ENCODE results near the gene APBA2.
A peak's percentile ranks its signal among the peaks of the same experiment; 100 is the strongest.

Gene APBA2

GRCh38 chr15:29107971-29108645, 222.3 kb downstream of the APBA2 start:
- Histone ChIP-seq H3K4me3 (ENCODE audit: low read length) (no peak overlapping the region), H3K4me1 (ENCODE audit: control insufficient read depth, insufficient read depth, low read length) (0 out of 2 replicates have a peak, but pooled peaks cover under 1% of the 10 kb centered on the region), H3K36me3 (ENCODE audit: control insufficient read depth, insufficient read depth, low read length) (no peaks in the 10 kb centered on the region), H3K27ac (ENCODE audit: low read length) (no peak overlapping the region), H3K9me3 (ENCODE audit: control insufficient read depth, insufficient read depth, low read length) (no peaks in the 10 kb centered on the region), H3K27me3 (ENCODE audit: control insufficient read depth, insufficient read depth, low read length) (no peaks in the 10 kb centered on the region)
- WGBS (ENCODE audit: insufficient coverage, insufficient read length), result no CpG with 5 or more reads among the region's 15 CpGs
- DNase-seq (ENCODE audit: low read depth, low spot score), result no peak

DNA sequence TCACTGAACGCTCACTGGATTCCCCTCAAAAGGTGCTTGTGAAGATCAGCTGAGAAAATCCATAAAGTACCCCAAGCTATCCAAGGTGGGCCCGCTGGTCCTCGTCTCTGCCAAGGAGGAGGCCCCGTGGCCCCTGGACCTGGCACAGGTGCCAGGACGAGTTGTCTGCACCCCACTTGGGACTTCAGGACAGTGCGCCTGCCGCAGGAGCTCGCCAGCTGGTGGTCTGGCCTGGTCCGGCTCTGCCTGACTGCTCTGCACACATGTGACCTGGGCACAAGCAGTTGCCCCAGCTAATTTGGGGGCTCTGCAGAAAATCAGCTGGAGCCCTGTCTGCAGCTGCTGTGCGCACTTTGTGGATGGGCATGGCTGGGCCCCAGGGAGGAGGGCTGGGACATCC, 224.0 kb downstream of the APBA2 start:
- Histone ChIP-seq H3K27me3 (ENCODE audit: control insufficient read depth, insufficient read depth, low read length) (no peaks in the 10 kb centered on the region), H3K4me3 (ENCODE audit: low read length) (no peak overlapping the region), H3K27ac (ENCODE audit: low read length) (no peak overlapping the region), H3K36me3 (ENCODE audit: control insufficient read depth, insufficient read depth, low read length) (no peaks in the 10 kb centered on the region), H3K9me3 (ENCODE audit: control insufficient read depth, insufficient read depth, low read length) (no peaks in the 10 kb centered on the region), H3K4me1 (ENCODE audit: control insufficient read depth, insufficient read depth, low read length) (peaks cover 5% of the 10 kb centered on the region)
- no peak for DNase-seq (ENCODE audit: low read depth, low spot score)
- WGBS (ENCODE audit: insufficient coverage, insufficient read length), result no CpG with 5 or more reads among the region's 10 CpGs

DNA sequence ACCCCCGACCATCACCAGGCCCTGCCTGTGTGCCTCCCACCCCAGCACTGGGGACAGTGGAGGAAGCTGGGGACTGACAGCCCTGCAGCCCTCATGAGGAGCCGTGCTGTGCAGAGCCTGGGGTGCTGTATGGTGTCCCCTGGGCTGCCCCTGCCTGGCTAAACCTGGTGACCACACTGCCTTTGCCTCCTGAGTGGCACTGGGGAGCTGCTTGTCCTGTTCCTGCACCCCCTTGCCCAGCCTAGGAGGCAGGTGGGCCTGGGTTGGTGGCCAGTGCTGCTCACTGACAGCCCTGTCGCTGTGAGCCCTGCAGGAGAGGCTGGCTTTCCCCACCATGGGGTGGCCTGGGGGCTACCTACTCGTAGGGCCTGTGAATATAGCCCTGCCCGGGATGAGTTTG, 224.4 kb downstream of the APBA2 start:
- Histone ChIP-seq H3K27me3 (ENCODE audit: control insufficient read depth, insufficient read depth, low read length) (no peaks in the 10 kb centered on the region), H3K36me3 (ENCODE audit: control insufficient read depth, insufficient read depth, low read length) (no peaks in the 10 kb centered on the region), H3K27ac (ENCODE audit: low read length) (no peak overlapping the region), H3K4me1 (ENCODE audit: control insufficient read depth, insufficient read depth, low read length) (peaks cover 6% of the 10 kb centered on the region), H3K4me3 (ENCODE audit: low read length) (no peak overlapping the region), H3K9me3 (ENCODE audit: control insufficient read depth, insufficient read depth, low read length) (no peaks in the 10 kb centered on the region)
- DNase-seq (ENCODE audit: low read depth, low spot score), result no peak
- no CpG with 5 or more reads among the region's 5 CpGs for WGBS (ENCODE audit: insufficient coverage, insufficient read length)

GRCh38 chr15:29110733-29111132, 225.0 kb downstream of the APBA2 start:
- Histone ChIP-seq H3K36me3 (ENCODE audit: control insufficient read depth, insufficient read depth, low read length) (no peaks in the 10 kb centered on the region), H3K4me1 (ENCODE audit: control insufficient read depth, insufficient read depth, low read length) (peaks cover 6% of the 10 kb centered on the region), H3K27me3 (ENCODE audit: control insufficient read depth, insufficient read depth, low read length) (no peaks in the 10 kb centered on the region), H3K9me3 (ENCODE audit: control insufficient read depth, insufficient read depth, low read length) (no peaks in the 10 kb centered on the region), H3K27ac (ENCODE audit: low read length) (no peak overlapping the region), H3K4me3 (ENCODE audit: low read length) (no peak overlapping the region)
- WGBS (ENCODE audit: insufficient coverage, insufficient read length), result no CpG with 5 or more reads among the region's 9 CpGs
- no peak for DNase-seq (ENCODE audit: low read depth, low spot score)

GRCh38 chr15:29111705-29112281, 226.0 kb downstream of the APBA2 start:
- no CpG with 5 or more reads among the region's 13 CpGs for WGBS (ENCODE audit: insufficient coverage, insufficient read length)
- Histone ChIP-seq H3K36me3 (ENCODE audit: control insufficient read depth, insufficient read depth, low read length) (no peaks in the 10 kb centered on the region), H3K9me3 (ENCODE audit: control insufficient read depth, insufficient read depth, low read length) (no peaks in the 10 kb centered on the region), H3K4me1 (ENCODE audit: control insufficient read depth, insufficient read depth, low read length) (peaks cover 6% of the 10 kb centered on the region), H3K4me3 (ENCODE audit: low read length) (no peak overlapping the region), H3K27ac (ENCODE audit: low read length) (no peak overlapping the region), H3K27me3 (ENCODE audit: control insufficient read depth, insufficient read depth, low read length) (no peaks in the 10 kb centered on the region)
- DNase-seq (ENCODE audit: low read depth, low spot score), result no peak

DNA sequence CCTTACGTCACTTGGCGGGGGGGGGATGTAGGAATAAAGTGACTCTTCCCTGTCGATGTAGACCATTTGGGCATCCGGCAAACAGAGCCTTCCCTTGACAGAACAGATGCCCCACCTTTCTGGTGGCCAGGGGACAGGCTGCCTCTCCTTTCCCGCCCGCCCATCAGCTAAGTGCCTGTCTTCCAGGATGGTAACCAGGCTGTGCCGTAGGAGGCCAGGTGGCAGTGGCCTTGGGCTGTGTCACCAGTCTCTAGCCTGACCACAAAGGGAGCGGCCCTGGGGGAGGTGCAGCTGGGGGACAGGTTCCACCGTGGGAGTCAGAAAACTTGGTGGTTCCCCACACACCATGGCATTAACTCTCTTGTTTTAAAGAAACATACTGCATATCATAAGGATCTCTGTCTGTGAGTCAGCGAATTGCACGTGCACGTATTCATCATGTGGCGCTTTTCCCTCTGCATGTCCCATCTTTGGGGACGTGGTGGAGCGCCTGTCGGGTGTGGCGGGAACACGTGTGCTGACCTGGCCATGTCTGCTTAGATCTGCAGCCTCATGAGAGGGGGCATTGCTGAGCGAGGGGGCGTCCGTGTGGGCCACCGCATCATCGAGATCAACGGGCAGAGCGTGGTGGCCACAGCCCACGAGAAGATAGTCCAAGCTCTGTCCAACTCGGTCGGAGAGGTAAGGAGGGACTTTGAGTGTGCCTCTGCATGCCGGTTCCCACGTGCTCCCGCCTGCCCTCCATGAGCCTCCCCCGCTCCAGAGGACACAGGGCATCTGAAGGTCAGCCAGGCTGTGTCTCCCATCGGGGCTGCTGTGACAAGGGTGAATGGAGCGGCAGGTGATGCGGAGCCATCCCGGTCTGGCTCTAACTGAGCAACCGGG, 227.8 kb downstream of the APBA2 start:
- Histone ChIP-seq H3K4me1 (ENCODE audit: control insufficient read depth, insufficient read depth, low read length) (peaks cover 6% of the 10 kb centered on the region), H3K27me3 (ENCODE audit: control insufficient read depth, insufficient read depth, low read length) (no peaks in the 10 kb centered on the region), H3K27ac (ENCODE audit: low read length) (no peak overlapping the region), H3K36me3 (ENCODE audit: control insufficient read depth, insufficient read depth, low read length) (no peaks in the 10 kb centered on the region), H3K4me3 (ENCODE audit: low read length) (no peak overlapping the region), H3K9me3 (ENCODE audit: control insufficient read depth, insufficient read depth, low read length) (no peaks in the 10 kb centered on the region)
- no peak for DNase-seq (ENCODE audit: low read depth, low spot score)
- WGBS (ENCODE audit: insufficient coverage, insufficient read length), result no CpG with 5 or more reads among the region's 37 CpGs

- H3K4me3 ChIP-seq (ENCODE audit: low read length), result no peak overlapping the region
- WGBS (ENCODE audit: insufficient coverage, insufficient read length), result 100% methylated on average over 8 of the region's 18 CpGs
Observed at GRCh38 chr15:29114221-29115092, 228.7 kb downstream of the APBA2 start.

DNA sequence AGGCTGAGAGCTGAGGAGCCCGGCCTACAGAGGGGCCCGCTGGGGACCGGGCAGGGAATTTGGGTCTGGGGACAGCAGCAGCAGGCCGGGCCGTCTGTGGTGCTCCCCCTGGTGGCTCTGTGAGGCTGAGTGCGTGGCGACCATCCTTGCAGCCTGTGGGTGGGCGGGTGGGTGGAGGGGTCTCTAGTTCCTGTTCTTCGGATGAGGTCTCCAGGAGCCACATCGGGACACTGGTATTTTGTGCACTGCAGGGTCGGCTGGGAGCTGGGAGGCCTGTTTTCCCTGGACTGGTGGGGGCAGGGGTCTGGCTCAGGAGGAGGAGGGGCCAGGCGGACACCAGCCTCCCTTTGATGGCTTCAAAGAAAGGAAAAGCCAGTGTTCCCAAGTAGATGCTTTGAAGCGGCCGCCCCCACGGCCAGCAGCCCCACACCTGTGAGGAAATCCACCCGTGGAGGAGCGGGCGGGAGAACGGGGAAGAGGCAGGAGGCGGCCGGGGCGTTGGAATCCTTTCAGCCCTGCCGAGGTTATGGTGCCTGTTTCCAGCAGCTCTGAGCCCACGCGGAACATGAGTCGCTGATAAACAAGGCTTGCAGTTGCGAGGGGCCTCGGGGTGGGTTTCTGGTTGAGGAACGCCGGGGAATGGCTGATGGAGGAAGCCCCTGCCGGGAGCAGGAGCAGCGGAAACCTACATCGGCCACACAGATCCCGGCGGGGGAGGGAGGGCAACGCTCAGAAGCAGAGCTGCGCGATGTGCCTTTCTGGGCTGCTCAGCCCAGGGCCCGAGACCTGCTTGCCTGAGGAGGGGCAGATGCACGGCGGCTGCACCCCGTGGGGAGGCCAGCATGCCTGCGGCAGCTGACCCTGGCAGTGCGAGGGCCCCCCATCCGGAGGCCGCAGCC, 229.6 kb downstream of the APBA2 start:
- Histone ChIP-seq H3K36me3 (ENCODE audit: control insufficient read depth, insufficient read depth, low read length) (no peaks in the 10 kb centered on the region), H3K27me3 (ENCODE audit: control insufficient read depth, insufficient read depth, low read length) (no peaks in the 10 kb centered on the region), H3K9me3 (ENCODE audit: control insufficient read depth, insufficient read depth, low read length) (no peaks in the 10 kb centered on the region), H3K4me3 (ENCODE audit: low read length) (peak overlapping the region; percentile 28; the same call in 1 of the 2 replicates), H3K4me1 (ENCODE audit: control insufficient read depth, insufficient read depth, low read length) (peaks cover 6% of the 10 kb centered on the region), H3K27ac (ENCODE audit: low read length) (no peak overlapping the region)
- DNase-seq (ENCODE audit: low read depth, low spot score), result no peak
- no CpG with 5 or more reads among the region's 46 CpGs for WGBS (ENCODE audit: insufficient coverage, insufficient read length)

More at GRCh38 chr15:29114221-29115092, 228.7 kb downstream of the APBA2 start:
- Histone ChIP-seq H3K9me3 (ENCODE audit: control insufficient read depth, insufficient read depth, low read length) (no peaks in the 10 kb centered on the region), H3K27me3 (ENCODE audit: control insufficient read depth, insufficient read depth, low read length) (no peaks in the 10 kb centered on the region), H3K4me1 (ENCODE audit: control insufficient read depth, insufficient read depth, low read length) (peaks cover 6% of the 10 kb centered on the region), H3K36me3 (ENCODE audit: control insufficient read depth, insufficient read depth, low read length) (no peaks in the 10 kb centered on the region), H3K27ac (ENCODE audit: low read length) (no peak overlapping the region)
- no peak for DNase-seq (ENCODE audit: low read depth, low spot score)

DNA sequence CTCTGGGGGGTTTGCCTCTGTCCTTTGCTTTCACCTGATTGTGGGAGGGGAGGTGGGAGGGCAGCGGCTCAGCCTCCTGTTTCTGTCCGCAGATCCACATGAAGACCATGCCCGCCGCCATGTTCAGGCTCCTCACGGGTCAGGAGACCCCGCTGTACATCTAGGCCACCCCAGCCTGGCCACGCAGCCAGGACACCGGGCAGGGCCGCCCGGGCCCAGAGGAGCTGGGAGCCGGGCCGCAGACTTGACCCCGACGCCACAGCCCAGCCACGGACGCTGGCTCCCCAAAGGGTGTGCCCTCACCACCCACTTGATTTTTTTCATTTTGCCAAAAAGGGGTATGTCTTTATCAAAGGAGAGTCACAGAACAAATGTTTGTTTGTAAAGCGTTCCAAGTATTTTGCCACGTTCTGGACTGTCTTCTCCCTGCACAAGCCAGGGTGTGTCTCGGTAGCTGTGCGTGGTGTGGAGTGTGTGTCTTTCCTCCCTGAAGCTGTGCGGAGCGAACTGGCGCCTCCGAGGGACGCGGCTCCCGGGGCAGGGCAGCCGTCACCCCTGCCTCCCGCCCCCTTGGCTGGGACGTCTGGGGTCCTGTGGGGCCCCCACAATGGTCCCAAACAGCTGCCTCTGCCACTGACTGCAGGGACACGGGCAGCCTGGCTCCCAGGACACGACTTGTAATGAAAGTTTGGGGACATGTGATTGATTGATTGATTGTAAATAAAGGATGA, 231.4 kb downstream of the APBA2 start:
- Histone ChIP-seq H3K27ac (ENCODE audit: low read length) (no peak overlapping the region), H3K4me3 (ENCODE audit: low read length) (no peak overlapping the region), H3K4me1 (ENCODE audit: control insufficient read depth, insufficient read depth, low read length) (peaks cover 6% of the 10 kb centered on the region), H3K36me3 (ENCODE audit: control insufficient read depth, insufficient read depth, low read length) (no peaks in the 10 kb centered on the region), H3K27me3 (ENCODE audit: control insufficient read depth, insufficient read depth, low read length) (no peaks in the 10 kb centered on the region), H3K9me3 (ENCODE audit: control insufficient read depth, insufficient read depth, low read length) (no peaks in the 10 kb centered on the region)
- no peak for DNase-seq (ENCODE audit: low read depth, low spot score)
- WGBS (ENCODE audit: insufficient coverage, insufficient read length), result no CpG with 5 or more reads among the region's 32 CpGs

All from iPS DF 6.9 (cell line).